ENCODE measurements around the gene ADAMTSL4. TPM values are rescaled to one million over a fixed set of nuclear protein-coding genes. Genes with fewer than 3 reads are reported as not detected.
"Not testable (repeated sequence)": the region's sequence is repeated elsewhere in the genome, so short reads cannot be mapped to it uniquely, and the experiment has no call there.

The ADAMTSL4 gene
- total RNA-seq, 1 experiment from 2014 or later: not detected

GRCh38 chr1:150568594-150568966 lies 19.4 kb downstream of the ADAMTSL4 start:
- no TSS peak for BruUV-seq (replicated peaks)
- intact Hi-C loops (cut with micrococcal nuclease; ENCODE audit: unreplicated experiment): loop anchor here (10.0 kb wide), 1 partner anchor 406 kb away; the partner anchor contains the start of gene CERS2
- Histone ChIP-seq H3K4me3 (ENCODE audit: low read depth, low read length, poor library complexity, severe bottlenecking) (no peak overlapping the region), H3K27ac (ENCODE audit: low read depth, low read length, poor library complexity, severe bottlenecking) (no peak overlapping the region), H3K4me1 (ENCODE audit: insufficient read depth, low read length, poor library complexity, severe bottlenecking) (peaks cover 26% of the 10 kb centered on the region), H3K36me3 (ENCODE audit: insufficient read depth, low read length, poor library complexity, severe bottlenecking) (peaks cover 18% of the 10 kb centered on the region), H3K27me3 (replicated peaks; ENCODE audit: insufficient read depth, low read depth, low read length, poor library complexity) (no peaks in the 10 kb centered on the region), H3K9me3 (ENCODE audit: low read depth, low read length, poor library complexity, severe bottlenecking) (no peaks in the 10 kb centered on the region)
- DNase-seq (ENCODE audit: low spot score): no peak
- TF ChIP-seq CTCF (conservative IDR thresholded peaks at IDR 0.05; ENCODE audit: low read depth, low read length) (no peak), EZH2 (IDR thresholded peaks at IDR 0.05; ENCODE audit: borderline replicate concordance, low read depth, low read length, poor library complexity, severe bottlenecking) (no peak)
- ChIA-PET CTCF (interaction anchor here (1.5 kb wide), 1 partner anchor 9 kb away, joined by 5 read pairs; no protein-coding TSS in a partner anchor), POLR2A (ENCODE audit: low non-redundant PET) (interaction anchor here (0.5 kb wide), 1 partner anchor 9 kb away, joined by 4 read pairs; no protein-coding TSS in a partner anchor)

GRCh38 chr1:150572918-150573647 lies 23.9 kb downstream of the ADAMTSL4 start:
- Histone ChIP-seq H3K36me3 (ENCODE audit: insufficient read depth, low read length, poor library complexity, severe bottlenecking) (peaks cover 62% of the 10 kb centered on the region), H3K4me1 (ENCODE audit: insufficient read depth, low read length, poor library complexity, severe bottlenecking) (peaks cover 35% of the 10 kb centered on the region), H3K4me3 (ENCODE audit: low read depth, low read length, poor library complexity, severe bottlenecking) (no peak overlapping the region), H3K27ac (ENCODE audit: low read depth, low read length, poor library complexity, severe bottlenecking) (no peak overlapping the region), H3K9me3 (ENCODE audit: low read depth, low read length, poor library complexity, severe bottlenecking) (no peaks in the 10 kb centered on the region), H3K27me3 (replicated peaks; ENCODE audit: insufficient read depth, low read depth, low read length, poor library complexity) (no peaks in the 10 kb centered on the region)
- intact Hi-C loops (cut with micrococcal nuclease; ENCODE audit: unreplicated experiment): no loop called here
- ChIA-PET CTCF (no interaction called here), POLR2A (ENCODE audit: low non-redundant PET) (interaction anchor here (0.5 to 0.9 kb wide), 3 partner anchors 9 to 373 kb away, joined by 3 to 8 read pairs (median 4); no protein-coding TSS in a partner anchor)
- DNase-seq (ENCODE audit: low spot score): no peak
- TF ChIP-seq CTCF (conservative IDR thresholded peaks at IDR 0.05; ENCODE audit: low read depth, low read length) (no peak), EZH2 (IDR thresholded peaks at IDR 0.05; ENCODE audit: borderline replicate concordance, low read depth, low read length, poor library complexity, severe bottlenecking) (no peak)
- no TSS peak for BruUV-seq (replicated peaks)

DNA sequence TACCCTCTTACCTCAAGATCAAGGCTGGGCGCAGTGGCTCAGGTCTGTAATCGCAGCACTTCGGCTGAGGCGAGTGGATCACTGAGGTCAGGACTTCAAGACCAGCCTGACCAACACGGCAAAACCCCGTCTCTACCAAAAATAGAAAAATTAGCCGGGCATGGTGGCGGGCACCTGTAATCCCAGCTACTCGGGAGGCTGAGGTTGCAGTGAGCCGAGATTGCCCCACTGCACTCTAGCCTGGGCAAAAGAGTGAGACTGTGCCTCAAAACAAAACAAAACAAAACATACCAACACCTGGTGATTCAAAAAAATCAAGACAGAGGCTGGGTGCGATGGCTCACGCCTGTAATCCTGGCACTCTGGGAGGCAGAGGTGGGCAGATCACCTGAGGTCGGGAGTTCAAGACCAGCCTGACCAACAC lies 24.5 kb downstream of the ADAMTSL4 start:
- intact Hi-C loops (cut with micrococcal nuclease; ENCODE audit: unreplicated experiment); CTCF ChIA-PET; H3K4me3 ChIP-seq (ENCODE audit: low read depth, low read length, poor library complexity, severe bottlenecking); POLR2A ChIA-PET (ENCODE audit: low non-redundant PET); H3K27ac ChIP-seq (ENCODE audit: low read depth, low read length, poor library complexity, severe bottlenecking); BruUV-seq (replicated peaks); DNase-seq (ENCODE audit: low spot score); H3K9me3 ChIP-seq (ENCODE audit: low read depth, low read length, poor library complexity, severe bottlenecking); H3K27me3 ChIP-seq (replicated peaks; ENCODE audit: insufficient read depth, low read depth, low read length, poor library complexity): not testable (repeated sequence)
- H3K4me1 ChIP-seq (ENCODE audit: insufficient read depth, low read length, poor library complexity, severe bottlenecking): peaks cover 29% of the 10 kb centered on the region
- H3K36me3 ChIP-seq (ENCODE audit: insufficient read depth, low read length, poor library complexity, severe bottlenecking): peaks cover 65% of the 10 kb centered on the region

All from A673 (cell line).